ENCODE results near the gene FOXB1.

GRCh38 chr15:59994526-59994887 lies 9.6 kb upstream of the FOXB1 start:
- TF ChIP-seq CTCF (IDR thresholded peaks at IDR 0.05; ENCODE audit: borderline replicate concordance, extremely low read depth, low read length, poor library complexity, severe bottlenecking) = no peak
- no peak for TF ChIP-seq EZH2 (IDR thresholded peaks at IDR 0.05; ENCODE audit: borderline replicate concordance, low read depth, low read length, severe bottlenecking)

Measured in DND-41 (cell line).